ENCODE measurements around the gene GATC.

DNA sequence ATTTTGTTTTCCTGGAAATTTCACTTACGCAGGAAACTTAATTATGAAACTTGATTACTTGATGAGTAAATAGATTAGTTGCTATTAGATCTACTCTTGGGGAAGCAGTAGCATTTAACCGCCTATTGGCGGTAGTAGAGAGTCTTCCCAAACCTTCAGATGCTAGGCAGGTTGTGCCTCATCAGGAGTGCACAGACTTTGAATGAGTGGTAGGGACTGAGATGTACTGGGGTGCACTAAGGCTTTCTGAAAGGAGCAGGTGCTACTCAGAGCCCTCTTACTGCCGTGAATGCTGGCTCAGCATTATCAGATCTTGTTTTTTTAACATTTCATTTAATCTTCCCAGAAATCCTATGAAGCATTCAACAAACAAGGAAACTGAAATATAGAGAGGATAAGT lies 7.7 kb downstream of the GATC start:
- TF ChIP-seq, protein P1, sequence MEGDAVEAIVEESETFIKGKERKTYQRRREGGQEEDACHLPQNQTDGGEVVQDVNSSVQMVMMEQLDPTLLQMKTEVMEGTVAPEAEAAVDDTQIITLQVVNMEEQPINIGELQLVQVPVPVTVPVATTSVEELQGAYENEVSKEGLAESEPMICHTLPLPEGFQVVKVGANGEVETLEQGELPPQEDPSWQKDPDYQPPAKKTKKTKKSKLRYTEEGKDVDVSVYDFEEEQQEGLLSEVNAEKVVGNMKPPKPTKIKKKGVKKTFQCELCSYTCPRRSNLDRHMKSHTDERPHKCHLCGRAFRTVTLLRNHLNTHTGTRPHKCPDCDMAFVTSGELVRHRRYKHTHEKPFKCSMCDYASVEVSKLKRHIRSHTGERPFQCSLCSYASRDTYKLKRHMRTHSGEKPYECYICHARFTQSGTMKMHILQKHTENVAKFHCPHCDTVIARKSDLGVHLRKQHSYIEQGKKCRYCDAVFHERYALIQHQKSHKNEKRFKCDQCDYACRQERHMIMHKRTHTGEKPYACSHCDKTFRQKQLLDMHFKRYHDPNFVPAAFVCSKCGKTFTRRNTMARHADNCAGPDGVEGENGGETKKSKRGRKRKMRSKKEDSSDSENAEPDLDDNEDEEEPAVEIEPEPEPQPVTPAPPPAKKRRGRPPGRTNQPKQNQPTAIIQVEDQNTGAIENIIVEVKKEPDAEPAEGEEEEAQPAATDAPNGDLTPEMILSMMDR (conservative IDR thresholded peaks at IDR 0.05; ENCODE audit: low read depth in 2 of 2): peak; percentile 66 to 88
- TF ChIP-seq CREB1 (CRISPR knock-in tag; IDR thresholded peaks at IDR 0.05; ENCODE audit: low read depth) (no peak), EZH2 (IDR thresholded peaks at IDR 0.05; ENCODE audit: low read depth, unreplicated experiment) (no peak), POLR2AphosphoS5 (IDR thresholded peaks at IDR 0.05; ENCODE audit: low read depth) (no peak), ZNF114 (CRISPR knock-in tag; IDR thresholded peaks at IDR 0.05) (no peak), EZH2phosphoT487 (IDR thresholded peaks at IDR 0.05; ENCODE audit: unreplicated experiment) (no peak), JUNB (IDR thresholded peaks at IDR 0.05; ENCODE audit: unreplicated experiment) (no peak), ZNF331 (CRISPR knock-in tag; IDR thresholded peaks at IDR 0.05; ENCODE audit: low read depth) (no peak), NANOG (IDR thresholded peaks at IDR 0.05; ENCODE audit: borderline replicate concordance) (no peak)
- TF ChIP-seq, protein P2, sequence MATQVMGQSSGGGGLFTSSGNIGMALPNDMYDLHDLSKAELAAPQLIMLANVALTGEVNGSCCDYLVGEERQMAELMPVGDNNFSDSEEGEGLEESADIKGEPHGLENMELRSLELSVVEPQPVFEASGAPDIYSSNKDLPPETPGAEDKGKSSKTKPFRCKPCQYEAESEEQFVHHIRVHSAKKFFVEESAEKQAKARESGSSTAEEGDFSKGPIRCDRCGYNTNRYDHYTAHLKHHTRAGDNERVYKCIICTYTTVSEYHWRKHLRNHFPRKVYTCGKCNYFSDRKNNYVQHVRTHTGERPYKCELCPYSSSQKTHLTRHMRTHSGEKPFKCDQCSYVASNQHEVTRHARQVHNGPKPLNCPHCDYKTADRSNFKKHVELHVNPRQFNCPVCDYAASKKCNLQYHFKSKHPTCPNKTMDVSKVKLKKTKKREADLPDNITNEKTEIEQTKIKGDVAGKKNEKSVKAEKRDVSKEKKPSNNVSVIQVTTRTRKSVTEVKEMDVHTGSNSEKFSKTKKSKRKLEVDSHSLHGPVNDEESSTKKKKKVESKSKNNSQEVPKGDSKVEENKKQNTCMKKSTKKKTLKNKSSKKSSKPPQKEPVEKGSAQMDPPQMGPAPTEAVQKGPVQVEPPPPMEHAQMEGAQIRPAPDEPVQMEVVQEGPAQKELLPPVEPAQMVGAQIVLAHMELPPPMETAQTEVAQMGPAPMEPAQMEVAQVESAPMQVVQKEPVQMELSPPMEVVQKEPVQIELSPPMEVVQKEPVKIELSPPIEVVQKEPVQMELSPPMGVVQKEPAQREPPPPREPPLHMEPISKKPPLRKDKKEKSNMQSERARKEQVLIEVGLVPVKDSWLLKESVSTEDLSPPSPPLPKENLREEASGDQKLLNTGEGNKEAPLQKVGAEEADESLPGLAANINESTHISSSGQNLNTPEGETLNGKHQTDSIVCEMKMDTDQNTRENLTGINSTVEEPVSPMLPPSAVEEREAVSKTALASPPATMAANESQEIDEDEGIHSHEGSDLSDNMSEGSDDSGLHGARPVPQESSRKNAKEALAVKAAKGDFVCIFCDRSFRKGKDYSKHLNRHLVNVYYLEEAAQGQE (IDR thresholded peaks at IDR 0.05; ENCODE audit: unreplicated experiment): no peak
- TF ChIP-seq, protein P3, sequence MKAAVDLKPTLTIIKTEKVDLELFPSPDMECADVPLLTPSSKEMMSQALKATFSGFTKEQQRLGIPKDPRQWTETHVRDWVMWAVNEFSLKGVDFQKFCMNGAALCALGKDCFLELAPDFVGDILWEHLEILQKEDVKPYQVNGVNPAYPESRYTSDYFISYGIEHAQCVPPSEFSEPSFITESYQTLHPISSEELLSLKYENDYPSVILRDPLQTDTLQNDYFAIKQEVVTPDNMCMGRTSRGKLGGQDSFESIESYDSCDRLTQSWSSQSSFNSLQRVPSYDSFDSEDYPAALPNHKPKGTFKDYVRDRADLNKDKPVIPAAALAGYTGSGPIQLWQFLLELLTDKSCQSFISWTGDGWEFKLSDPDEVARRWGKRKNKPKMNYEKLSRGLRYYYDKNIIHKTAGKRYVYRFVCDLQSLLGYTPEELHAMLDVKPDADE (IDR thresholded peaks at IDR 0.05): no peak
